GM10248 (cell line): ENCODE results near the gene CYP3A4.

Experiments used
- CTCF ChIA-PET: fragments of 300-600 bp; sonication (Branson Sonifier 250); formaldehyde crosslinking; extraction: SDS; loops from one replicate; lab custom pipeline; 2021; ENCODE audit warnings: antibody characterized with exemption; lab: Yijun Ruan, JAX
- POLR2A ChIA-PET: fragments of 350-650 bp; sonication (Branson Sonifier 250); formaldehyde crosslinking; extraction: SDS; loops from one replicate; lab custom pipeline; 2020; ENCODE audit warnings: antibody characterized with exemption; lab: Yijun Ruan, JAX
- DNase-seq: peaks from one replicate; pipeline ENCODE4 v3.0.0; 2012; ENCODE audit errors: extremely low spot score
- TF ChIP-seq, protein P1 (sequence below): IDR thresholded peaks from 2 replicates; pipeline ENCODE4 v1.5.1; 2012; ENCODE audit warnings: mild to moderate bottlenecking, low read depth; ENCODE audit errors: extremely low read depth, missing control alignments, control extremely low read depth

Gene CYP3A4

GRCh38 chr7:99720800-99721595, 63.0 kb downstream of the CYP3A4 start:
- DNase-seq, result no peak
- TF ChIP-seq, protein P1, sequence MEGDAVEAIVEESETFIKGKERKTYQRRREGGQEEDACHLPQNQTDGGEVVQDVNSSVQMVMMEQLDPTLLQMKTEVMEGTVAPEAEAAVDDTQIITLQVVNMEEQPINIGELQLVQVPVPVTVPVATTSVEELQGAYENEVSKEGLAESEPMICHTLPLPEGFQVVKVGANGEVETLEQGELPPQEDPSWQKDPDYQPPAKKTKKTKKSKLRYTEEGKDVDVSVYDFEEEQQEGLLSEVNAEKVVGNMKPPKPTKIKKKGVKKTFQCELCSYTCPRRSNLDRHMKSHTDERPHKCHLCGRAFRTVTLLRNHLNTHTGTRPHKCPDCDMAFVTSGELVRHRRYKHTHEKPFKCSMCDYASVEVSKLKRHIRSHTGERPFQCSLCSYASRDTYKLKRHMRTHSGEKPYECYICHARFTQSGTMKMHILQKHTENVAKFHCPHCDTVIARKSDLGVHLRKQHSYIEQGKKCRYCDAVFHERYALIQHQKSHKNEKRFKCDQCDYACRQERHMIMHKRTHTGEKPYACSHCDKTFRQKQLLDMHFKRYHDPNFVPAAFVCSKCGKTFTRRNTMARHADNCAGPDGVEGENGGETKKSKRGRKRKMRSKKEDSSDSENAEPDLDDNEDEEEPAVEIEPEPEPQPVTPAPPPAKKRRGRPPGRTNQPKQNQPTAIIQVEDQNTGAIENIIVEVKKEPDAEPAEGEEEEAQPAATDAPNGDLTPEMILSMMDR, result no peak
- POLR2A ChIA-PET, result no interaction called here
- CTCF ChIA-PET, result interaction anchor here (1.1 to 1.2 kb wide), 2 partner anchors 11 to 17 kb away, joined by 3 read pairs; no protein-coding TSS in a partner anchor

DNA sequence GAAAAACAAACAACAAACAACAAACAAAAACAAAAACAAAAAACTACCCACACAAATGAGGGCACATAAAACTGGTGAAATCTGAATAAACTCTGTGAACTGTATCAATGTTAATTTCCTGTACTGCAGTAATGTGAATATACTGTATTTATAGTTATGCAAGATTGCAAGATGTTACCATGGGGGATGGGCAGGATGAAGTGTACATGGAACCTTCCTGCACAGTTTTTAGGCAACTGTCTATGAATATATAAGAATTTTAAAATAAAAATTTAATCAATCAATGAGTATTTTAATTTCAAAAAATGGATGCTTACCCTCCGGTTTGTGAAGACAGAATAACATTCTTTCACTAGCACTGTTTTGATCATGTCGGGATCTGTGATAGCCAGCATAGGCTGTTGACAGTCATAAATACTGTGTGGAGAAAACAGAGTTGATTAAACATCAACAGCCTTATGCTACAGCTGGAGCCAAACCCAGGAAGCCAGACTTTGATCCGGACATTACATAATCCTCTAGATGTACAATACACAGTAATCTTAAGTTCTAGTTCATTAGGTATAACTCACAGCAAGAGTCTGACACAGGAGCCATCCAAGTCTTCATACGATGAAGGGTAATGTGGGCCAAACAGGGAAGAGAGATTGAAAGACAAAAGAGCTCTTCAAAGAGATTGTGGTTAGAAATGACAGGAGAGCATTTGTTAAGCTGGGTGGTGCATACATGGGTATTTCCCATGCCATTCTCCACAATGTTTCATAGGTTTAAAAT, 63.8 kb downstream of the CYP3A4 start:
- DNase-seq, result no peak
- CTCF ChIA-PET, result interaction anchor here (1.1 kb wide), 1 partner anchor 18 kb away, joined by 3 read pairs; no protein-coding TSS in a partner anchor
- POLR2A ChIA-PET, result no interaction called here
- TF ChIP-seq, protein P1, result no peak

DNA sequence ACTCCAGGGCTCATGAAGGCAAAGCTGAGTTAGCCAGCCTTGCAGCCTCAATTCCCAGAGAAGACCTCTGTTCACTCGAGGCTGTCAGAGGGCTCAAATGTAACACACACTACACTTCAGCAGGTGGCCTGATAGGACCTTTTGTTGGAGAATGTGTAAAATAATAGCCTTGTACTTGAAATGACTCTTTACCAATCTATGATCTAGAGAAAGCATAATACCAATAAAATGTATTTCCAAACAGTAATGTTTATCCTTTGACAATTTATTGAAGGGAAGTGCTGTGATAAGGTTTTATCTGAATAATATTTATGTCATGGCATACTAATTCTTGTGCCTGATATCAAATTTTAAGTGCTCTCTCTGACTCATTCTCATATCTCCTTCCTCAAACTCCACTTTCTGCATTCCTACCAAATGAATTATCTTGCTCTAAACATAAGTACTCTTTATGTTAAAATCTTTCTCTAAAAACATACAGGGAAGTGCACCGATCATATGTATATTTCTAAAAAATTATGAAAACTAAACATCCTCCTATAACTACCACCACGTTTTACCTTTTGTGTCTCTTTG, 69.9 kb downstream of the CYP3A4 start:
- CTCF ChIA-PET, result no interaction called here
- TF ChIP-seq, protein P1, result no peak
- POLR2A ChIA-PET, result no interaction called here
- DNase-seq, result no peak

- ChIA-PET CTCF (interaction anchor here (1.0 kb wide), 1 partner anchor 12 kb away, joined by 3 read pairs; no protein-coding TSS in a partner anchor), POLR2A (no interaction called here)
- TF ChIP-seq, protein P1, result no peak
- no peak for DNase-seq
Observed at GRCh38 chr7:99709838-99710578, 74.0 kb downstream of the CYP3A4 start.

DNA sequence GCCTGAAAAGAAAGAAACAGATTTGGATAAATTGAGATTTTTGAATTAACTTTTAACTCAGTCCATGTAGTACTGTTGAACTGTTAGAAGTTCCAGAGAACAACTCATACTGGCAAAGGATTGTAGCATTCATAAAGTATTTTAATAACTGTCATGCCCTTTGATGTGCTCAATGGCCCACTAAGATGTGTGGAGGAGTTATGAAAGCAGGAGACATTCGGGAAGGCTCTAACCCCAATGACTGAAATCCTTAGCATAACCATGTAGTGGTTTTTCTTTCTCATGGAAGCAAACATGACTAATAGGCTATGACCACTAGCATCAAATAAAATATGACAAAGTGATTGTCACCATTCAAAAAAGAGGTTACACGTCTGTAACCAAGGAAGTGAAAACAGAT, 74.7 kb downstream of the CYP3A4 start:
- DNase-seq, result no peak
- CTCF ChIA-PET, result no interaction called here
- TF ChIP-seq, protein P1, result no peak
- POLR2A ChIA-PET, result no interaction called here

- POLR2A ChIA-PET, result no interaction called here
- DNase-seq, result no peak
- CTCF ChIA-PET, result no interaction called here
- TF ChIP-seq, protein P1, result no peak
Observed at GRCh38 chr7:99707096-99707495, 76.9 kb downstream of the CYP3A4 start.
